GM10248 (cell line): Measurements from ENCODE around the gene GPR146.

Source experiments
- CTCF ChIA-PET: fragments of 300-600 bp; sonication (Branson Sonifier 250); formaldehyde crosslinking; extraction: SDS; loops from one replicate; lab custom pipeline; 2021; ENCODE audit warnings: antibody characterized with exemption; lab: Yijun Ruan, JAX
- POLR2A ChIA-PET: fragments of 350-650 bp; sonication (Branson Sonifier 250); formaldehyde crosslinking; extraction: SDS; loops from one replicate; lab custom pipeline; 2020; ENCODE audit warnings: antibody characterized with exemption; lab: Yijun Ruan, JAX
- DNase-seq: peaks from one replicate; pipeline ENCODE4 v3.0.0; 2012; ENCODE audit errors: extremely low spot score
- CTCF ChIP-seq: IDR thresholded peaks from 2 replicates; pipeline ENCODE4 v1.5.1; 2012; ENCODE audit warnings: mild to moderate bottlenecking, low read depth; ENCODE audit errors: extremely low read depth, missing control alignments, control extremely low read depth

Gene GPR146

DNA sequence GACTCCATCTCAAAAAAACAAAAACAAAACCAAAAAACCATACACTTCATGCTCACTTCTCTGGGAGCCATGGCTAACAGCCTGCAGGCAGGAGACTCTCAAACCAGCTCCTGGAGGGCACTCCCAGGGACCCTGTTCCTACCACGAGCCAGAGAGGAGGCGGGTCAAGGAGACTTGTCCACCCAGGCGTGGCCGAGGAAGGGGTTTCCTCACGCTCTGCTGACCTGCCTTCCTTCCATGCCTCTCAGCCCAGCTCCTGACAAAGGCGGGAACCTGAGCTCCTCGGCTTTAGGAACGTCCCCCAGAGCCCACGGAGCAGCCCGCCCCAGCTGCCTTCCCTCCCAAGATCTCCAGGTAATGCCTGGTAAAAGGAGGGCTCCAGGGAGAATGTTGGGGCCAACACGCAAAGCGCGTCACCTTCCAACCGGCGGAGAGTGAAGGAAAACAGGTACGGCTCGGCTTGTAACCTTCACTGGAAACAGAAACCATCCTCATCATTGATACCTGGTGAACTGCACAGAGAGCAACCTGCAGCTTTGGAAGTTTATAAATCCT is 9.5 kb downstream of the GPR146 start:
- no peak for TF ChIP-seq CTCF
- POLR2A ChIA-PET = no interaction called here
- CTCF ChIA-PET = interaction anchor here (0.9 to 20.3 kb wide), 4 partner anchors 12 to 66 kb away, joined by 3 to 391 read pairs (median 8); no protein-coding TSS in a partner anchor
- no peak for DNase-seq

- ChIA-PET CTCF (interaction anchor here (2.6 to 20.3 kb wide), 2 partner anchors 11 to 59 kb away, joined by 13 to 391 read pairs; no protein-coding TSS in a partner anchor), POLR2A (no interaction called here)
- no peak for TF ChIP-seq CTCF
- no peak for DNase-seq
Measured at GRCh38 chr7:1054438-1054837, 10.1 kb downstream of the GPR146 start.

GRCh38 chr7:1054861-1055450 is 10.6 kb downstream of the GPR146 start:
- POLR2A ChIA-PET = no interaction called here
- no peak for TF ChIP-seq CTCF
- CTCF ChIA-PET = interaction anchor here (1.3 to 20.3 kb wide), 4 partner anchors 11 to 121 kb away, joined by 4 to 391 read pairs (median 10); partner anchors contain the start of gene GPR146
- no peak for DNase-seq

GRCh38 chr7:1055491-1055955 is 11.2 kb downstream of the GPR146 start:
- ChIA-PET CTCF (interaction anchor here (0.9 to 20.3 kb wide), 6 partner anchors 9 to 120 kb away, joined by 3 to 391 read pairs (median 4); partner anchors contain the start of gene GPR146), POLR2A (interaction anchor here (0.6 kb wide), 1 partner anchor 116 kb away, joined by 4 read pairs; no protein-coding TSS in a partner anchor)
- DNase-seq = no peak
- TF ChIP-seq CTCF = no peak

- POLR2A ChIA-PET = interaction anchor here (0.6 kb wide), 1 partner anchor 117 kb away, joined by 4 read pairs; no protein-coding TSS in a partner anchor
- CTCF ChIA-PET = interaction anchor here (0.9 to 20.3 kb wide), 7 partner anchors 9 to 120 kb away, joined by 3 to 391 read pairs (median 4); partner anchors contain the start of gene GPR146
- no peak for DNase-seq
- no peak for TF ChIP-seq CTCF
Measured at GRCh38 chr7:1055956-1056784, 11.8 kb downstream of the GPR146 start.
